AG09319 (cell line): ENCODE results near the gene ATP1B1.

Experiments
- DNase-seq: peaks from one replicate; pipeline ENCODE4 v3.0.0-alpha.2; 2010; ENCODE audit warnings: low read depth; ENCODE audit errors: extremely low read depth
- TF ChIP-seq, protein P1 (sequence below): IDR thresholded peaks from 2 replicates; pipeline ENCODE4 v1.5.1; 2011; ENCODE audit warnings: low read depth, mild to moderate bottlenecking, inconsistent platforms, low read length, moderate library complexity

Gene ATP1B1

DNA sequence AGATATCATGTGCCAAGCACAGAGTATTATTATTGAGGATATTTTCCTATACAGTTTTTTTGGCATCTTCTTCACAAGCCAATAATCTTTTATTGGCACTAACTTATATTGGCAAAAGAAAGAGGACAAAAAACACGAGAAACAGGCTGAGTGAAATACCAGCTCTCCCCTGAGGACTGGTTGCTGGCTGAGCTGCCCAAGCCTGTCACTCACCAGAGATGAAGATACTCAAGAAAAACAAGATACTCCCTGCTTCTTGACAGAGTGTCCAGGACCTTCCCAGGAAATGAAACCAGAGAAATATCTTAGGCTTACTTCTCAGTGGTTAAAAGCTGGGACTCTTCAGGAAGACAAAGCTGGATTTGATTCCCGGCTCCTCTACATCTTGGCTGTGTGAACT, 35.9 kb upstream of the ATP1B1 start:
- TF ChIP-seq, protein P1, sequence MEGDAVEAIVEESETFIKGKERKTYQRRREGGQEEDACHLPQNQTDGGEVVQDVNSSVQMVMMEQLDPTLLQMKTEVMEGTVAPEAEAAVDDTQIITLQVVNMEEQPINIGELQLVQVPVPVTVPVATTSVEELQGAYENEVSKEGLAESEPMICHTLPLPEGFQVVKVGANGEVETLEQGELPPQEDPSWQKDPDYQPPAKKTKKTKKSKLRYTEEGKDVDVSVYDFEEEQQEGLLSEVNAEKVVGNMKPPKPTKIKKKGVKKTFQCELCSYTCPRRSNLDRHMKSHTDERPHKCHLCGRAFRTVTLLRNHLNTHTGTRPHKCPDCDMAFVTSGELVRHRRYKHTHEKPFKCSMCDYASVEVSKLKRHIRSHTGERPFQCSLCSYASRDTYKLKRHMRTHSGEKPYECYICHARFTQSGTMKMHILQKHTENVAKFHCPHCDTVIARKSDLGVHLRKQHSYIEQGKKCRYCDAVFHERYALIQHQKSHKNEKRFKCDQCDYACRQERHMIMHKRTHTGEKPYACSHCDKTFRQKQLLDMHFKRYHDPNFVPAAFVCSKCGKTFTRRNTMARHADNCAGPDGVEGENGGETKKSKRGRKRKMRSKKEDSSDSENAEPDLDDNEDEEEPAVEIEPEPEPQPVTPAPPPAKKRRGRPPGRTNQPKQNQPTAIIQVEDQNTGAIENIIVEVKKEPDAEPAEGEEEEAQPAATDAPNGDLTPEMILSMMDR = no peak
- DNase-seq = no peak

GRCh38 chr1:169070958-169071357, 35.5 kb upstream of the ATP1B1 start:
- TF ChIP-seq, protein P1 = no peak
- no peak for DNase-seq

- no peak for DNase-seq
- TF ChIP-seq, protein P1 = no peak
Observed at GRCh38 chr1:169072945-169073725, 33.4 kb upstream of the ATP1B1 start.

DNA sequence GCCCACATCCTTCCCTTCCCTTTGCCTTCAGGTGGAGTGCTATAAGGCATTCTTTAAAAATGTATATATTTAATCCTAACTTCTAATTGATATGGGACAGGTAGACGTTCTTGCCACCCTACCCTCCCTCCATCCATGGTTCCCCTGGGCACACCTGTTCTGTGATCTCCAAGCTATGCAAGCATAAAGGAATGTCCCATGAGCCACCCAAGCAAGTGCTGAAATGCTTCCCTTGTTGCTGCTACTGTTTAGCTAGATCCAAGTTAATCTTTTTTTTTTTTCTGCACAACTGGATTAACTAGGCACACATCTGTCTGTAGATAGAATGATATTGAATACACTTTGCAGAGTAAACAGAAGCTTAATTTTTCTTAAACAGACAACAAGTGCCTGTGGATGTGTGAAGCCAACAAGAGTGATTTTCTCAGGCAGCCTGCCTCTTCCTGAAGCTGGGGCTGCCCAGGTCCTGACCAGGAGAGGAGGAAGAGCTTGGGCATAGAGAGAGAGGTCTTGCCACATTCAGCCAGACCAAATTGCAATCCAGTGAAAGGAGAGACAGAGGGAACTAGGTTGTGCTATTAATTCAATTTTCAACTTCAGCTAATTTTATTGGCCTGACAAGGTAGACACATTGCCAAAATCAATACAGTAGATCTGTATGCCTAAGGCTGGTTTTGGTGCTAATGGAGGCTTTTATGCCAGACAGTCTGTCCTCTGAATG, 28.2 kb upstream of the ATP1B1 start:
- DNase-seq = no peak

DNA sequence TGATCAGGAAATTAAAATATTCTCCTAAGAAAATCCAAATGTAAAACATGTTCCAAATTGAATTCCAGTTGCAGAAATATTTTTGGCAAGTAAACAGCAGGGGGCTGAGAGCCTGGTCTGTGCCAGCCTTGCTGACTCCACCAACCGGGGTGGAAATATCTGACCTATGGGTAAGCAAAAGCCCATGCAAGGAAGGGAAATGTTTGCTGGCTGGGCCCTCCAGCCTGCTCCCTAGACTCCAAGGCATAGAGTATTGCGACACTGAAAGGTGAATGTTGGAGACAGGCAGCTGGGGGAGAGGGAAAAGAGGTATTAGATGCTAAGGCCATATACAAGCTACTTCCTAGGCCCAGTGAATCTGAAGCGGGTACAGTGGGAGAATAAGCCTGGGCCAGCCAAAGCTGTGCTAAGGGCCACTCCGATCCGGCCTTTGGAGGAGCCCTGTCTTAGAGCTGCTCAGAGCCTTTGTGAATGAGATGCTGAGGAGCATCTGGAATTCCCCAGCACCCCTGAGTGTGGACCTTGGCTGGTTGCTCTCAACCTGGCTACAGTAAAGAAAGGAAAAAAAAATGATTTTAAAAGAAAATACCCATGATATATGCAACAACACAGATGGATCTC, 24.9 kb upstream of the ATP1B1 start:
- TF ChIP-seq, protein P1 = no peak
- DNase-seq = no peak

More for the DNA sequence above, 28.2 kb upstream of the ATP1B1 start:
- TF ChIP-seq, protein P1 = no peak

- no peak for DNase-seq
- TF ChIP-seq, protein P1 = no peak
Observed at GRCh38 chr1:169085911-169086310, 20.6 kb upstream of the ATP1B1 start.
